ENCODE measurements around the gene GOLGA8F.
"Not testable (repeated sequence)": the region's sequence is repeated elsewhere in the genome, so short reads cannot be mapped to it uniquely, and the experiment has no call there.

GOLGA8F gene

GRCh38 chr15:28378364-28378763, at the start of gene GOLGA8F:
GOLGA8F (plus strand) TSS chr15:28378664; CDS start chr15:28378762, 98 bp downstream.
- DNase-seq: not testable (repeated sequence)

GRCh38 chr15:28357984-28358383, 20.5 kb upstream of the GOLGA8F start, which contains the start of gene GOLGA6L24:
GOLGA6L24 (minus strand) TSS chr15:28358084; CDS start chr15:28358023, 61 bp downstream.
- not testable (repeated sequence) for DNase-seq

- DNase-seq: not testable (repeated sequence)
Measured at GRCh38 chr15:28365502-28365901, 13.0 kb upstream of the GOLGA8F start.

GRCh38 chr15:28380053-28380452, 1.6 kb downstream of the GOLGA8F start:
- peak; percentile 26 for DNase-seq

GRCh38 chr15:28396022-28396421, 17.6 kb downstream of the GOLGA8F start:
- not testable (repeated sequence) for DNase-seq

GRCh38 chr15:28402774-28403435, 24.4 kb downstream of the GOLGA8F start:
- not testable (repeated sequence) for DNase-seq

- not testable (repeated sequence) for DNase-seq
Measured at GRCh38 chr15:28420470-28420869, 42.0 kb downstream of the GOLGA8F start.

GRCh38 chr15:28435594-28435993, 57.1 kb downstream of the GOLGA8F start:
- DNase-seq: not testable (repeated sequence)

Data from activated CD4-positive, alpha-beta T cell treated with anti-CD3 and anti-CD28 coated beads, Interleukin-10, Interleukin-2, amounts not matched to agents 100 ng/mL and 50 ng/mL, durations not matched to agents 16 hours and 8 hours (primary cell).